ENCODE measurements around the gene RASGEF1C.

DNA sequence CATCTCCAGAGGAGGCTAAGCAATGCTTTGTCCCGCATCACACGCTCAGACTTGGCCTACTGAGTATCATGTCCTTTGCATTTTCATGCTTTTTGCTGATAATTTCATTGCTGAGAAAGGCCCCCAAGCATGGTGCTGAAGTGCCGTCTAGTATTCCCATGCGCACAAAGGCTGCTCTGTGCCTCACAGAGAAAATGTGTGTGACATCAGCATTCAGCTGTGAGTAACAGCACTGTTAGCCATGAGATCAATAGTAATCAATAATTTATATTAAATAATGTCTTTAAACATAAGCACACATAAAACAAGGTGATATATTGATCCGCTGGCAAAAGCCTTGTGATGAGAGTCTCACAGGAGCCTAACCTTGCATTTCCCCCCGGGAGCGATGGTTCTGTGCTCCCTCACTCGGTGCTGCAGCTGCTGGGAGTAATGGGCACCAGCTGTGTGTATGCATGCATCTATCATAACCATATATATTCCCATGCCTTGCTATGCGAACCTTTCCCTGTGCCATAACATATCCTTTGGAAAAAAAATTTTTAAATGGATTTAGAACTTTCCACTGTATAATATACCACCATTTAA, 87.1 kb downstream of the RASGEF1C start:
- TF ChIP-seq HIVEP1 (CRISPR knock-in tag; IDR thresholded peaks at IDR 0.05) (no peak), MZF1 (CRISPR knock-in tag; IDR thresholded peaks at IDR 0.05; ENCODE audit: borderline replicate concordance) (no peak), CTCF (CRISPR knock-in tag; IDR thresholded peaks at IDR 0.05) (no peak)
